GM18861 (cell line): ENCODE data around the gene PLLP.

ENCODE experiments used
- ATAC-seq: cut with Tn5 transposase; IDR thresholded peaks from one replicate; pipeline ENCODE4 v1.9.1; 2021; ENCODE audit not compliant: unreplicated experiment

PLLP gene

DNA sequence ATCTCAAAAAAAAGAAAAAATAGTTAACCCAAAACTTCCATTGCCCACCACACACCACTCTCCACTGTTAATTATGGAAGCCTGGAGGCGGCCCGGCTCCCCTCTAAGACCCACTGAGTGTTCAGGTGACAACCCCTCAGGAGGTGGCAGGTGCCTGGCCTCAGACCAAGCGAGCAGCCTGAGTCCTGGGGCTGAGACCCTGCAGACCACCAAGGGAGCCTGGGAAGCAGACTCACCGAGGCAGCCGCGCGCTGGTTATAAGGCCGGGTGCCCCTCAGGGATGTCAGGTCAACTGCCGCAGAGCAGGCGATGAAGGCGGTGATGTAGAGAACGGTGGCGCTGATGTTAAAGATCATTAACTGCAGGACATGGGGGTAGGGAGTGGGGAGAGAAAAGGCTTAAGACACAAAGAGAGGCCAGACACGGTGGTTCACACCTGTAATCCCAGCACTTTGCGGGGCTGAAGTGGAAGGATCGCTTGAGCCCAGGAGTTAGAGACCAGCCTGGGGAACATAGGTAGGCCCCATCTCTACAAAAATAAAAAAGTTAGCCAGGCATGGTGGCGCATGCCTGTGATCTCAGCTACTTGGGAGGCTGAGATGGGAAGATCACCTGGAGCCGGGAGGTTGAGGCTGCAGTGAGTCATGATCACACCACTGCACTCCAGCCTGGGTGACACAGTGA lies 26.1 kb downstream of the PLLP start:
- ATAC-seq: no peak

- ATAC-seq: no peak
These were observed 26.9 kb downstream of the PLLP start for GRCh38 chr16:57257455-57258070.

DNA sequence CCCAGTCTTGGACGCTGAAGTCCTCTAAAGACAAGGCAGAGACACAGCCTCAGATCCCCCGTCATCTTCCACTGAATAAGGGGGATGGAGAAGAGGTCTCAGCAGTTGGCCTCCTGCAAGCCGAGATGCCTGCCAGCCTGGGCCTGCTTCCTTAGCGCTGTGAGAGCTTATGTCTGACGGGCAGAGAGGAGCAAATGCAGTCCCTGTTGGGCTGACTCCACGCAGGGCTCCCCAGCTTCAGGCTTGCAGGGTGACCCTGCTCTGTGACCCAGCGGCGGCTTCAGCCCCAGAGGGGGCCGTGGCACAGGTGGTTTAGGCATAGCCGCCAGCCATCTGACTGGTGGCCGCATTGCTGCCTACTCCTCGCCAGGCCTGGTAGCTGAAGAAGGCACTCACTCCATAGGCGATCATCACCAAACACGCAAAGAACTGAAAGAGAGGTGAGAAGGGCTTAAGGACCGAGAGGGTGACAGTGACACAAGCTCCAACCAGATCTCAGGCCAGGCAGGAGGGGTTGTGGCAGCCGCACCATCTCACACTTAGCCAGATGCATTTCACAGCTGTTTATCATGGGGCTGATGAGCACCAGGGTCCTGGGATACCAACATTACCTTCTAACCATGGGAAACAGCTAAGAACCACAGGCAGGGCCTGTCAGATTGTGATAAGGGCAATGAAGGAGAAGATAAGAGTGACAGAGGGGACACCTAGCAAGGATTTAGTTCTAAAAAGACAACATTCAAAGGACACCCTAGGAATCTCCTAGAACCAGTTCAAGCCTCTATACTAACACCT lies 27.7 kb downstream of the PLLP start:
- ATAC-seq: no peak

- no peak for ATAC-seq
These were observed 28.6 kb downstream of the PLLP start for GRCh38 chr16:57255686-57256415.

DNA sequence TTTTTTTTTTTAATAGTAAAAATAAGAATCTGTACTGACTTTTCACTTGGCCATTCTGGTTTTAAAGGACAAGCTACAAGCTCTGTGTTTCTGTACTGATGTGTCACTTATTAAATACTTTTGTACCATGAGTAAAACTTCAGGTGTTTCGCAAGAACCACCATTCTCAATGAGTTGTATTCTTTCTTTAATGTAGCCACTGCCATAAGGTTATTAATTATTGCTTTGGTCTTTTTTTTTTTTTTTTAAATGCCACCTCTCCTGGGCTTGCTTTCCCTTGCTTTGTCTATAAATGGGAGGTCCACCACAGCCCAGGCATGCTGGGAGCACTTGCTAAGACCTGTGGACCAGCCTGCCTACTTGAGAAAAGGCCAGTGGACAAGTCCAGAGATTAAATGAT lies 31.0 kb downstream of the PLLP start:
- ATAC-seq: no peak

- ATAC-seq: no peak
These were observed 32.2 kb downstream of the PLLP start for GRCh38 chr16:57252148-57252721.

DNA sequence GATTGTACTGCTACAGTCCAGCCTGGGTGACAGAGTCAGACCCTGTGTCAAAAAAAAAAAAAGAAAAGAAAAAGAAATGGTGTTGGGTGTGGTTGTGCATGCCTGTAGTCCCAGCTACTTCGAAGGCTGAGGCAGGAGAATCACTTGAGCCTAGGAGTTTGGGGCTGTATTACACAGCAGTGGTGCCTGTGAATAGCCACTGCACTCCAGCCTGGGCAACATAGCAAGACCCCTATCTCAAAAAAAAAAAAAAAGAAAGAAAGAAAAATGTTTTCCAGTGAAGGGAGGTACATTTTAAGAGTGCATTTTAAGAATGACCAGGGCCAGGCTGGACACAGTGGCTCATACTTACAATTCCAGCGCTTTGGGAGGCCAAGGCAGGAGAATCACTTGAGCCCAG lies 33.1 kb downstream of the PLLP start:
- ATAC-seq: no peak

- no peak for ATAC-seq
These were observed 38.9 kb downstream of the PLLP start for GRCh38 chr16:57245472-57246113.

DNA sequence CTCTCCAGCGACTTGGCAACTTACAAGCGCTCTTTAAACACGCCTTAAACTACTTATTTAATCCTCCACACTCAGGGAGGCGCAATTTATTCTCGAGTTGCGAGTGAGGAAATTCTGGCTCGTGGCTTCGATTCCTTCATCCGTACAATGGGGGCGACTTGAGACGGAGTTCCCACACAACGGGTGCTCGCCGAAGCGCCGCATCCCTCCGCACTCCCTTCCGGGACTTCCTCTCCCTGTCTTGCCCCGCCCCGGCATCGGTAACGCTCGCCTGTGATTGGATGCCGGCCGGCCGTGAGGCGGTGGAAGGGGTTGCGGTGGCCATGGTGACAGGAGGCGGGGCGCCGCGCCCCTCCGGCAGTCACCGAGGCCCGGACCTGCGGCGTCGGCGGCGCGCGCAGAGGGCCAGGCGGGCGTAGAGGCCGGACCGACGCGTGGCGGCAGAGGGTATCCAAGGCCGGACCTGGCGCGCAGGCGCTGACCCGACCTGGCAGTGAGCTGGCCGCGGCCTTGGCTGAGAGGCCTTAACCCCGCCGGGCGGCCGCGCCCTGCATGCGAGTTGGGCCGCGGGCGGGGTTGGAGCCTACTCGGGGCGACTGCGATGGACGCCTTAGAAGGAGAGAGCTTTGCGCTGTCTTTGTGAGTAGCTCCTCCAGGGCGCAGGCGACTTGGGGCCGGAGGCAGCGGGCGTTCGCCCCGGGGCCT lies 39.6 kb downstream of the PLLP start, which contains the start of gene ARL2BP:
Gene ARL2BP (plus strand): TSS at position 493 of the 705 bp plus-strand sequence. CDS start 109 bp downstream, at position 602.
- peak; percentile 88 for ATAC-seq

GRCh38 chr16:57244463-57244766 lies 40.1 kb downstream of the PLLP start:
- peak; percentile 17 for ATAC-seq

DNA sequence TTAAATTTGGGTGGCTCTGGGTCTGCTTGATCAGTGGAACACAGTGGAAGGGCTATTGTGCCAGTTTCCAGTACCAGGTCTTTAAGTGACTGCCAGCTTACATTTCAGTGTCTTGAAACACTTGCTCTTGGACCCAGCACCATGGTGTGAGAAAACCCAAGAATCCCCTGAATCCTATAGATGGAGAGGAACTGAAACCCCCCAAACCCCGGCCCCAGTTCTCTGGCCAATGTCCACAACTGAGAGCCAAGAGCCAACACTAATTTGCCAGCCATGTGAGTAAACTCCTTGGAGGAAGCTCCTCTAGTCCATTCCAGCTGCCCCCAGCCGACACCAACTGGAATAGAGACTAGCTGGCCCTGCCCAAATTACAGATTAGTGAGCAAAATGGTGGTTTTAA lies 41.8 kb downstream of the PLLP start:
- no peak for ATAC-seq

- ATAC-seq: no peak
These were observed 43.6 kb downstream of the PLLP start for GRCh38 chr16:57240851-57241250.

DNA sequence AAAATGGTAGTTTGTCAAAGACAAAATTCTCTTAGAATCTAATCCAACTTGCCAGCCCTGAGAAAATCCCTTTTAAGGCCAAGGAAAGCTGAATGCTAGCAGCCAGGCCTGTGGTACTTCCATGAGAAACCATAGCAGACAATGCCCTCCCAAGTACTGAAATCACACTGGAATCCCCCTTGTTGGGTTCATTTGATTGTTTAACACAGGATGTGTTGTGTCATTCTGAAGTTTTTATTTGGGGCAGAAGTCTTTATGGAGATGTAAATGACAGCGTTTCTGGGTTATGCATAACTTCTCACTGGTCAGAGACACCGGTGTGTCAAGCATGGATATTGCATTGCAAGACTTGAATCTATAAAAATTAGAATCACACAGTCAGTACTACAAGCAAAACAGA lies 45.4 kb downstream of the PLLP start:
- ATAC-seq: no peak

- no peak for ATAC-seq
These were observed 45.8 kb downstream of the PLLP start for GRCh38 chr16:57238682-57239081.

DNA sequence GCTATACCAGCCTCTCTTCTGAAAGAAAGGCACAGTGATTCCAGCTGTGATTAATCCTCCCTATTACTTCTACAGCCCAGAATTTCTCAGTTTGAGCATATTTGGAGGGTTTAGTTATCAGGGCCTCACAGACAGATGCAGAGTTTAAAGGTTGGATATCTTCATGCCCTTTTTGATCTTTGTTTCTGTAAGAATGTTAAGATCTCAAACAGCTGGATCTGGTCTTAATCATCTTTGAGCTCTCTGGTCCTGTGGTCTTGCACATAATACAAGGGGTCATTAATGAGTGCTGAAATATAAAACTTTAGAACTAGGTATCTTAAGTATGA lies 48.5 kb downstream of the PLLP start:
- no peak for ATAC-seq

- ATAC-seq: no peak
These were observed 49.1 kb downstream of the PLLP start for GRCh38 chr16:57235128-57236021.

- ATAC-seq: no peak
These were observed 49.8 kb downstream of the PLLP start for GRCh38 chr16:57234707-57235092.

DNA sequence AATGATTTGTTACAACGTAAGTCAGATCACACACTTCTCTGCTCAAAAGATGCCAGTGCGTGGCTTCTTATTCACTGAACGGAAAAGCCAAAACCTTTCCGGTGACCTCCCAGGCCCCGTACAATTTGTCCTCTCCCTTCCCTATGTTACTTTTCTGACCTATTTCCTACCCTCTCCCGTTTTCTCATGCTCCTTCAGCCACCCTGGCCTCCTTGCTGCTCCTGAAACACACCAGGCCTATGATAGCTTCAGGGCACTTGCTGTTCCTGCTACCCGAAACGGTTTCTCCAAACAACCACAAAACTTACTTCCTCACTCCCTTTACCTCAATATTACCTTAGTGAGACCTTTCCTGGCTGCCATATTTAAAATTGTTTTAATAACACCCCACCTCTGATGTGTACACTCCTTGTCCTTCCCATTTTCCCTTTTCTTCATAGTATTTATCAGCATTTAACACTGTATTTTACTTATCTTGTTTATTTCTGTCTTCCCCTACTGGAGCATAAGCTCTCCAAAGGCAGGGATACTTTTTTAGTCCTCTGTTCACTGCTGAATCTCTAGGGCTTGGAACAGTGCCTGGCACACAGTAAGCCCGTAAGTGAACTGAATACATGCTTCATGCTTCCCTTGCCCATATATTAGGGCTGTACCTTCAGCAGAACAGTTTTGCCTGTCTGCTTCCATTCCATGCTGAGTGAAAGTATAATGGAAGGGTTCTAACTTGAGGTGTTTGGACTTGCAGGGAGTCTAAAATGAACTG lies 50.3 kb downstream of the PLLP start:
- ATAC-seq: no peak
